Measurements from ENCODE around the gene ZNF827. TPM values are rescaled to one million over a fixed set of nuclear protein-coding genes. Genes with fewer than 3 reads are reported as not detected.

The ZNF827 gene
- total RNA-seq, 1 donor: 16.3 TPM

DNA sequence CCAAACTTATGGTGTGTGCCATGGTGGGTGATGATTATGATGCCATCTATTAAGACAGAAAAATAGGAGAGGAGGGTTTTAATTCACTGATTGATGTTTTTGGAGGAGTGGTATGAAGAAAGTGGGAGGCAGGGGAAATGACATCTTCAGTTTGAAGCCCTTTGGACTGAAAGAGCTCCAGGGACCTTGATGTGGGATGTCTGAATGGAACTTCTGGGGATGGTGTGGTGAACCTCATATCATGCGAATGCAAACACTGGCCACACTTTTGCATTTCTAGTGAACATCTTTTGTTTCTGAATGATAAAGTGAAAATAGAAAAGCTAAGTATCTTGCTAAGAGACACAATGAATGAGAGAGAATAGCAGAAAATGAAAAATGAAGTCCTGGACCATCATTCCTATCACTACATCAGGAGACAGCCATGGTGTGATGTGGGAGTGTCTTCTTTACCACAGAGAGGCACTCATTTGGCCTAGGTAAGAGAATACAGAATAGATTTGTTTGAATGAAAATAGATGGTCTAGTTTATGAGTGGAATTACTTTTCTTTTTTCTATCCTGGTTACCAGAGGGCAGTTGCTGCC is 123.5 kb downstream of the ZNF827 start:
- peaks cover 12% of the 10 kb centered on the region for H3K36me3 ChIP-seq (ENCODE audit: insufficient read depth, low read length)
- H3K79me2 ChIP-seq (ENCODE audit: insufficient read depth, low read length): no peaks in the 10 kb centered on the region
- H3K4me2 ChIP-seq (ENCODE audit: insufficient read depth, low read length): no peak overlapping the region
- peak overlapping the region; percentile 4 for H3K27ac ChIP-seq (ENCODE audit: low read depth, low read length)
- H3K9me3 ChIP-seq (ENCODE audit: low read depth, low read length): no peaks in the 10 kb centered on the region
- no peak for TF ChIP-seq CTCF (IDR thresholded peaks at IDR 0.05; ENCODE audit: extremely low read depth, low read depth, low read length)
- no peak overlapping the region for H3K4me3 ChIP-seq (ENCODE audit: insufficient read depth, low read length)
- no peaks in the 10 kb centered on the region for H3K27me3 ChIP-seq (ENCODE audit: insufficient read depth, low read length)
- H4K20me1 ChIP-seq (ENCODE audit: insufficient read depth, low read length): no peaks in the 10 kb centered on the region
- peaks cover 9% of the 10 kb centered on the region for H3K4me1 ChIP-seq (ENCODE audit: insufficient read depth, low read length)
- no peak for DNase-seq (ENCODE audit: insufficient read length, low spot score, missing footprints)
- no peak overlapping the region for H2AFZ ChIP-seq (ENCODE audit: low read length)

DNA sequence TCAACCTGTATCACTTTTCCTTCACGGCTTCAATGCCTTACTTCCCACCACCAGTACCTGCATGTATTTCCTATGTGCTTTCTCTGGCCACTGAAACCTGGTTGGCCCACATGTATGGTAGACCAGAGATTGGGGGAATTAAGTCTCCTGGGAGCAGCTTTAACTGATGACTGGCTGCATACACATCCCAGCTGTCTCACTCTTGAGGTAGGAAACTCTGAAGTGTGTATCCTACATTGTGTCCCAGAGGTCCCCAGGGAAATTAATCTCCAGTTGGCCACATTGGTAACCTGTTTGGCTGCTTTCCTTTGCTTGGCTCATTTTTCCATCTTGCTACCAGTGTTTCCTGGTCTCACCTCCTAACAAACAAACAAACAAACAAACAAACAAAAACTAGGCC is 124.4 kb downstream of the ZNF827 start:
- TF ChIP-seq CTCF (IDR thresholded peaks at IDR 0.05; ENCODE audit: extremely low read depth, low read depth, low read length): no peak
- Histone ChIP-seq H3K27me3 (ENCODE audit: insufficient read depth, low read length) (no peaks in the 10 kb centered on the region), H3K4me1 (ENCODE audit: insufficient read depth, low read length) (peaks cover 11% of the 10 kb centered on the region), H3K4me3 (ENCODE audit: insufficient read depth, low read length) (no peak overlapping the region), H3K27ac (ENCODE audit: low read depth, low read length) (no peak overlapping the region), H3K36me3 (ENCODE audit: insufficient read depth, low read length) (peaks cover 12% of the 10 kb centered on the region), H3K4me2 (ENCODE audit: insufficient read depth, low read length) (no peak overlapping the region), H2AFZ (ENCODE audit: low read length) (no peak overlapping the region), H3K79me2 (ENCODE audit: insufficient read depth, low read length) (no peaks in the 10 kb centered on the region), H3K9me3 (ENCODE audit: low read depth, low read length) (no peaks in the 10 kb centered on the region), H4K20me1 (ENCODE audit: insufficient read depth, low read length) (no peaks in the 10 kb centered on the region)
- no peak for DNase-seq (ENCODE audit: insufficient read length, low spot score, missing footprints)

DNA sequence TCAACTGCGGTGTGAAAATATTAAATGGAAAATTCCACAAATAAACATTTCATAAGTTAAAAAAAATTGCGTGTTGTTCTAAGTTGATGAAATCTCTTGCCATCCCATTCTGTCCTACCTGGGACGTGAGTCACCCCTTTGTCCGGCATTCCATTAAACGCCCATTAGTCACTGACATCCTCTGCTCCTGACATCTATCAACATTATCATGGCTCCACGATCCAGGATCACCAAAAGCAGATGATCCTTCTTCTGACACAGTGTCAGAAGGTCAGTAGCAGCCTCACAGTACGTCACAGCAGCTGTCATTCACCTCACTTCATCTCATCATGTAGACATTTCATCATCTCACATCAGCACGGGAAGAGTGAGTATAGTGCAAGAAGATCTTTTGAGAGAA is 125.7 kb downstream of the ZNF827 start:
- H3K4me1 ChIP-seq (ENCODE audit: insufficient read depth, low read length): peaks cover 24% of the 10 kb centered on the region
- H3K79me2 ChIP-seq (ENCODE audit: insufficient read depth, low read length): no peaks in the 10 kb centered on the region
- no peaks in the 10 kb centered on the region for H3K9me3 ChIP-seq (ENCODE audit: low read depth, low read length)
- no peak overlapping the region for H3K4me2 ChIP-seq (ENCODE audit: insufficient read depth, low read length)
- no peaks in the 10 kb centered on the region for H3K27me3 ChIP-seq (ENCODE audit: insufficient read depth, low read length)
- H2AFZ ChIP-seq (ENCODE audit: low read length): no peak overlapping the region
- H4K20me1 ChIP-seq (ENCODE audit: insufficient read depth, low read length): no peaks in the 10 kb centered on the region
- H3K27ac ChIP-seq (ENCODE audit: low read depth, low read length): no peak overlapping the region
- H3K4me3 ChIP-seq (ENCODE audit: insufficient read depth, low read length): no peak overlapping the region
- peaks cover 12% of the 10 kb centered on the region for H3K36me3 ChIP-seq (ENCODE audit: insufficient read depth, low read length)
- no peak for TF ChIP-seq CTCF (IDR thresholded peaks at IDR 0.05; ENCODE audit: extremely low read depth, low read depth, low read length)
- DNase-seq (ENCODE audit: insufficient read length, low spot score, missing footprints): no peak

DNA sequence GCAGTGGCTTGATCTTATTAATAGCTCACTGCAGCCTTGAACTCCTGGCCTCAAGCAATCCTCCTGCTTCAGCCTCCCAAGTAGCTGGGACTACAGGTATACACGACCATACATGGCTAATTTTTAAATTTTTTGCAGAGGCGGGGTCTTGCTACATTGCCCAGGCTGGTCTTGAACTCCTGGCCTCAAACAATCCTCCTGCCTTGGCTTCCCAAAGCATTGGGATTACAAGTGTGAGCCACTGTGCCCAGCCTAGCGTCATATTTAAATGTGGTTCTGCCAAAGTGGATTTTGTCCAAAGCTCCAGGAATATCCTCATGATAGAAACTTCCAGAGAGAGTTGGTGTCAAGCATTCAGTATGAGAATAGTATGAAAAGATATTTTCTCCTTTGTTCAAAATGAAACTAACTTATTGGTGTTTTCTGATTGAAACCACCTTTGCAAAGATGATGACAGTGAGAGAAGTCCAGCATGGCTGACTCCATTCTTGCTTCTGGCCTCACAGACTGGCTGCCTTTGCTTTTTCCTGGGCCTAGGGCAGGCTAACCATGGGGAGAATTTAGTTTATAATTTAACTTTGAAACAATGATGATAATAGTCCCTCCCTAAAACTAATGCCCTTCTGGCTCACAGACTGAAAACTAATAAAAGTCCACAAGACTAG is 129.6 kb downstream of the ZNF827 start:
- H2AFZ ChIP-seq (ENCODE audit: low read length): no peak overlapping the region
- no peaks in the 10 kb centered on the region for H4K20me1 ChIP-seq (ENCODE audit: insufficient read depth, low read length)
- no peak for TF ChIP-seq CTCF (IDR thresholded peaks at IDR 0.05; ENCODE audit: extremely low read depth, low read depth, low read length)
- peaks cover 36% of the 10 kb centered on the region for H3K4me1 ChIP-seq (ENCODE audit: insufficient read depth, low read length)
- peaks cover 9% of the 10 kb centered on the region for H3K36me3 ChIP-seq (ENCODE audit: insufficient read depth, low read length)
- H3K79me2 ChIP-seq (ENCODE audit: insufficient read depth, low read length): no peaks in the 10 kb centered on the region
- no peak overlapping the region for H3K4me3 ChIP-seq (ENCODE audit: insufficient read depth, low read length)
- H3K27me3 ChIP-seq (ENCODE audit: insufficient read depth, low read length): no peaks in the 10 kb centered on the region
- no peaks in the 10 kb centered on the region for H3K9me3 ChIP-seq (ENCODE audit: low read depth, low read length)
- no peak for DNase-seq (ENCODE audit: insufficient read length, low spot score, missing footprints)
- H3K27ac ChIP-seq (ENCODE audit: low read depth, low read length): peak overlapping the region; percentile 86
- no peak overlapping the region for H3K4me2 ChIP-seq (ENCODE audit: insufficient read depth, low read length)

Measured in osteoblast (primary cell).